GM23248 (cell line): ENCODE results near the gene ZNF445.

Experiments used
- EZH2 ChIP-seq: fragments of 200-600 bp; sonication (generic); IDR thresholded peaks from 2 replicates; pipeline ENCODE4 v1.6.1; 2018; ENCODE audit warnings: antibody characterized with exemption, mild to moderate bottlenecking; ENCODE audit not compliant: insufficient read depth, poor library complexity, severe bottlenecking
- EZH2phosphoT487 ChIP-seq: fragments of 200-600 bp; sonication (generic); IDR thresholded peaks from 2 replicates; pipeline ENCODE4 v1.6.1; 2018; ENCODE audit warnings: antibody characterized with exemption, moderate library complexity, mild to moderate bottlenecking, low read depth; ENCODE audit not compliant: insufficient read depth

DNA sequence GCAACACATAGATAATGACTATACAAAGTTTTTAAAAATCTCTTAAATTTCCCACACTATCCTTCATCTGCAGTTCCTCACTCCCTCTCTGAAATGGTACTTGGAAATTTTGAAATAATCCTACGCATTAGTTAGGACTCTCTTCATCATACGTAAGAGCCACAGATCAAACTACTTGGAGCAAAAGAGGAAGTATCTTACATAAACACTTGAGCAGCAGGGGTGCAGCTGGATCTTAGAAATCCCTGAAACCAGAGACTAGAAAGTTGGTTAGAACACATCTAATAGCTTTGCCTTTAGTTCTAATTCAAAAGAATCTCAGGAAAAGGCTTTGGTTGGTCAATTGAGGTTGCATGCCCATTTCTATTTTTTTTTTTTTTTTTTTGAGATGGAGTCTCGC lies 38.8 kb upstream of the ZNF445 start:
- TF ChIP-seq EZH2 (no peak), EZH2phosphoT487 (no peak)
